Osteoblast (primary cell): Measurements from ENCODE around the gene DDX59. TPM values are rescaled to one million over a fixed set of nuclear protein-coding genes. Genes with fewer than 3 reads are reported as not detected.

ENCODE experiments used
- DNase-seq: peaks from one replicate; pipeline ENCODE4 v3.0.0; 2011; ENCODE audit warnings: low spot score, mixed read lengths; ENCODE audit not compliant: insufficient read length; ENCODE audit errors: missing footprints
- H2AFZ ChIP-seq: 2 replicates; pipeline ENCODE4 v1.6.0; 2011; ENCODE audit warnings: mild to moderate bottlenecking, low read length
- H3K27ac ChIP-seq: 2 replicates; pipeline ENCODE4 v1.5.1; 2011; ENCODE audit warnings: mild to moderate bottlenecking, low read depth, low read length, moderate library complexity
- H3K27me3 ChIP-seq: 2 replicates; pipeline ENCODE4 v1.6.0; 2012; ENCODE audit warnings: mild to moderate bottlenecking, control low read depth, inconsistent platforms, low read length, moderate library complexity; ENCODE audit not compliant: insufficient read depth
- H3K36me3 ChIP-seq: 2 replicates; pipeline ENCODE4 v1.5.1; 2011; ENCODE audit warnings: mild to moderate bottlenecking, low read length, control low read depth, moderate library complexity; ENCODE audit not compliant: insufficient read depth
- H3K4me1 ChIP-seq: 2 replicates; pipeline ENCODE4 v1.5.1; 2011; ENCODE audit warnings: mild to moderate bottlenecking, low read length, control low read depth, moderate library complexity; ENCODE audit not compliant: insufficient read depth
- H3K4me2 ChIP-seq: 2 replicates; pipeline ENCODE4 v1.6.0; 2011; ENCODE audit warnings: mild to moderate bottlenecking, low read length; ENCODE audit not compliant: insufficient read depth
- H3K4me3 ChIP-seq: fragments of 200-600 bp; sonication (generic); 3 replicates; pipeline ENCODE4 v1.5.1; 2012; ENCODE audit warnings: mild to moderate bottlenecking, low read length, inconsistent platforms; ENCODE audit not compliant: insufficient read depth
- H3K79me2 ChIP-seq: 2 replicates; pipeline ENCODE4 v1.6.0; 2012; ENCODE audit warnings: mild to moderate bottlenecking, low read length, control low read depth, inconsistent platforms; ENCODE audit not compliant: insufficient read depth
- H3K9me3 ChIP-seq: 2 replicates; pipeline ENCODE4 v1.5.1; 2011; ENCODE audit warnings: low read depth, low read length, control low read depth
- H4K20me1 ChIP-seq: 2 replicates; pipeline ENCODE4 v1.6.0; 2012; ENCODE audit warnings: mild to moderate bottlenecking, low read length, control low read depth; ENCODE audit not compliant: insufficient read depth
- total RNA-seq: library from RNA; depleted of rRNA; stranded (reverse); fragments of >200 nt; gene quantifications from 2 replicates; pipeline ENCODE4 v1.2.3, GENCODE V29; 2012
- TF ChIP-seq, protein P1 (sequence below): IDR thresholded peaks from 2 replicates; pipeline ENCODE4 v1.5.1; 2011; ENCODE audit warnings: mild to moderate bottlenecking, low read depth, low read length, moderate library complexity; ENCODE audit errors: extremely low read depth

Gene DDX59
- total RNA-seq, 1 donor = 11.9 TPM

DNA sequence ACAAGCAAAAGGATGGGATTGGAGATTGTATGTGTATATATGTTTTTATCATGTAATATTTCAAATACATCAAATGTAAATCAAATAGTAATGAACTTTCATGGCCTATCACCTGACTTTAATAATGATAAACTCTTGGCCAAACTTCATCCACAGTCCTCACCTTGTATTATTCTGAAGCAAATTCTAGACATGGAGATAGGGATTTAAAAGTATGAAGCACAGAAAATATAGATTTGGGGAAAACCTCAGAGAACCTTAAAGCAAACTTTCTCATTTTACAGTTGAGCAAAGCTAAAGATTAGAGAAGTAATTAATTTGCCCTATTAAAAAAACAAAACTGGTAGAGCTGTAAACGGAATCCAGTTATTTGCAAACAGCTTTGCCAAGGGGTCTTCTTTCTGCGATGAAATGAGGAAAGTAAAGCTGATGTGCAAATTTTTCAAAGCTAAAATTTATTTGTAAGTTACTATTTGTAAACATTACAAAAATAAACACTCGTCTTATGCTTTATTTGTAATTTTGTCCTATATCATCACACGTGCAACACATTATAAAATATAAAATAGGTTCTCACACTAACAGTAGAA is 29.2 kb downstream of the DDX59 start:
- no peaks in the 10 kb centered on the region for H3K9me3 ChIP-seq
- no peaks in the 10 kb centered on the region for H3K36me3 ChIP-seq
- H3K27ac ChIP-seq = peak overlapping the region; percentile 87
- H3K27me3 ChIP-seq = no peaks in the 10 kb centered on the region
- H3K79me2 ChIP-seq = no peaks in the 10 kb centered on the region
- DNase-seq = no peak
- peaks cover 10% of the 10 kb centered on the region for H3K4me1 ChIP-seq
- no peak overlapping the region for H3K4me3 ChIP-seq
- H2AFZ ChIP-seq = peak overlapping the region; percentile 38
- peak overlapping the region; percentile 37 for H3K4me2 ChIP-seq
- H4K20me1 ChIP-seq = no peaks in the 10 kb centered on the region
- TF ChIP-seq, protein P1, sequence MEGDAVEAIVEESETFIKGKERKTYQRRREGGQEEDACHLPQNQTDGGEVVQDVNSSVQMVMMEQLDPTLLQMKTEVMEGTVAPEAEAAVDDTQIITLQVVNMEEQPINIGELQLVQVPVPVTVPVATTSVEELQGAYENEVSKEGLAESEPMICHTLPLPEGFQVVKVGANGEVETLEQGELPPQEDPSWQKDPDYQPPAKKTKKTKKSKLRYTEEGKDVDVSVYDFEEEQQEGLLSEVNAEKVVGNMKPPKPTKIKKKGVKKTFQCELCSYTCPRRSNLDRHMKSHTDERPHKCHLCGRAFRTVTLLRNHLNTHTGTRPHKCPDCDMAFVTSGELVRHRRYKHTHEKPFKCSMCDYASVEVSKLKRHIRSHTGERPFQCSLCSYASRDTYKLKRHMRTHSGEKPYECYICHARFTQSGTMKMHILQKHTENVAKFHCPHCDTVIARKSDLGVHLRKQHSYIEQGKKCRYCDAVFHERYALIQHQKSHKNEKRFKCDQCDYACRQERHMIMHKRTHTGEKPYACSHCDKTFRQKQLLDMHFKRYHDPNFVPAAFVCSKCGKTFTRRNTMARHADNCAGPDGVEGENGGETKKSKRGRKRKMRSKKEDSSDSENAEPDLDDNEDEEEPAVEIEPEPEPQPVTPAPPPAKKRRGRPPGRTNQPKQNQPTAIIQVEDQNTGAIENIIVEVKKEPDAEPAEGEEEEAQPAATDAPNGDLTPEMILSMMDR = no peak

DNA sequence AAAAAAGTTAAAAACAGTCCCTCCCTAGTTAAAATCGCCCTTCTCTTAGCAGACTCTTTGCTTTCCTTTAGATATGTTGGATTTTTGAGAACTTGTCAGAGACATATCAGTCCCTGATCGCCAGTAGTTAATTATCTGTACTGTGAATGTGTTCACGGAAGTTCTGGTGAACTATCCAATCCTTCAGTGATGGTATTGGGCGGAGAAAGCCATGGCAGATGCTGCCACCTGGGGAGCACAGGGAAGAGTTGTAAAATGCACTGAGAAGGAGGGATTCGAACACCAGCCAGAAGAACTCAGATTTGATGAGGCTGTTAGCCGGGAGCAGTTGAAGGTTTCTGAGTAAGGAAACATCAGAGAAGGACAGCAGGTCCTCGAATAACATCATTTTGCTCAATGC is 31.6 kb downstream of the DDX59 start:
- H3K36me3 ChIP-seq = no peaks in the 10 kb centered on the region
- no peaks in the 10 kb centered on the region for H3K9me3 ChIP-seq
- no peak for DNase-seq
- H3K4me1 ChIP-seq = peaks cover 10% of the 10 kb centered on the region
- H3K27me3 ChIP-seq = no peaks in the 10 kb centered on the region
- H4K20me1 ChIP-seq = no peaks in the 10 kb centered on the region
- no peak overlapping the region for H3K4me3 ChIP-seq
- H3K27ac ChIP-seq = no peak overlapping the region
- no peak overlapping the region for H3K4me2 ChIP-seq
- peak overlapping the region; percentile 64 for H2AFZ ChIP-seq
- H3K79me2 ChIP-seq = no peaks in the 10 kb centered on the region
- TF ChIP-seq, protein P1 = no peak

DNA sequence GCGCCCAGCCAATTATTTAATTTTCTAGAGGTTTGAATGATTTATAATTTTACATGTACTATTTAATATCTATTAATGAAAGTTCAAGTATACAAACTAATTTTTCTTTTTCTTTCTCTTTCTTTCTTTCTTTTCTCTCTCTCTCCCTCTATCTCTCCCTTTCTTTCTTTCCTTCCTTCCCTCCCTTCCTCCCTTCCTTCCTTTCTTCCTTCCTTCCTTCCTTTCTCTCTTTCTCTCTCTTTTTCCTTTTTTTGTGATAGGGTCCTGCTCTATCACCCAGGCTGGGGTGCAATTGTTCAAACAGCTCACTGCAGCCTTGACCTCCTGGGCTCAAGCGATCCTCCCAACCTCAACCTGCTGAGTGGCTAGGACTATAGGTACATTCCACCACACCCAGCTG is 33.0 kb downstream of the DDX59 start:
- Histone ChIP-seq H3K27me3 (no peaks in the 10 kb centered on the region), H3K9me3 (no peaks in the 10 kb centered on the region), H4K20me1 (no peaks in the 10 kb centered on the region), H3K4me1 (peaks cover 10% of the 10 kb centered on the region), H3K79me2 (no peaks in the 10 kb centered on the region), H3K27ac (no peak overlapping the region), H2AFZ (no peak overlapping the region), H3K4me3 (no peak overlapping the region), H3K4me2 (no peak overlapping the region), H3K36me3 (no peaks in the 10 kb centered on the region)
- TF ChIP-seq, protein P1 = no peak
- DNase-seq = no peak

DNA sequence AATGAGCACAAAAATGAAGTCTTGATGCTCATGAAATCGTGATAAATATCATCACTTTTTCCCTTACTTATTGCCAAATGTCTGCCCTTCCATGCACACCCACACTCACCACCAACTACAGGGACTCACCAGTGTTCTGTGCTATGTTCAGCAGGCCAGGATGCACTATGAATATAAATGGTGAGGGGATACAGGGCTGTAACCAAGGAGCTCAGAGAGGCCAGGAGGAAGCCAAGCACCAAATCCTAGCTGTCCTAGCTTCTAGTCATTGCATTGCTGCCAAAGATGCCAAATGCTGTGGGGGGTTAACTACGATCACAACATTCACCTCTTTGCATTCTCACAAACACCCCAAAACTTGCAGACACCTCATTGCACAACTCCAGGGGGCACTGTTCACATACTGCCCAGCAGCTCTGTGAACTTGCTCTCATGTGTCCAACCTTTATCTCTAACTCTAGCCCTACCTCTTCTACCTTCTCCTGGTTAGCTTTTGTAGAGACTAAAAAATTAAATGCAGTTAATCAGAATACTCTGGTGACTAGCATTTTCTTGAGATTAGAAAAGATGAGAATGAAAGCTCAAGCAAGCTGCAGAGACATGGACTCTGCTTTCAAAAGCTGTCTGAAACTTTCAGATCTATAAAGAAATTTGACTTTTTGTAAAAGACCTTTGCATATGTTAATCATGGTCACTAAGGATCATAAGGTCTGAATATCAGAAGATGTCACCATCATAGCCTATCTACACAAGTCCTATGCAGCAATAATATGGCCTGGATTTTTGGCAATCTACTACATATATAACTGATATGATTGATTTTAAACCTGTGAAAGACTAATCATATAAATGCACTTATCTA is 35.2 kb downstream of the DDX59 start:
- no peaks in the 10 kb centered on the region for H3K36me3 ChIP-seq
- H3K9me3 ChIP-seq = no peaks in the 10 kb centered on the region
- H3K4me2 ChIP-seq = no peak overlapping the region
- H3K27me3 ChIP-seq = no peaks in the 10 kb centered on the region
- TF ChIP-seq, protein P1 = no peak
- H4K20me1 ChIP-seq = no peaks in the 10 kb centered on the region
- H2AFZ ChIP-seq = no peak overlapping the region
- DNase-seq = no peak
- no peak overlapping the region for H3K4me3 ChIP-seq
- no peaks in the 10 kb centered on the region for H3K4me1 ChIP-seq
- no peaks in the 10 kb centered on the region for H3K79me2 ChIP-seq
- no peak overlapping the region for H3K27ac ChIP-seq
